ENCODE data around the gene PIGN.
"Not testable (repeated sequence)": the region's sequence is repeated elsewhere in the genome, so short reads cannot be mapped to it uniquely, and the experiment has no call there.

The PIGN gene

GRCh38 chr18:62054929-62055498, 131.8 kb downstream of the PIGN start:
- no peak for DNase-seq

GRCh38 chr18:62048279-62048678, 138.6 kb downstream of the PIGN start:
- DNase-seq: no peak

- DNase-seq: no peak
Measured at GRCh38 chr18:62045316-62045715, 141.5 kb downstream of the PIGN start.

- no peak for DNase-seq
Measured at GRCh38 chr18:62044490-62045000, 142.3 kb downstream of the PIGN start.

- no peak for DNase-seq
Measured at GRCh38 chr18:62037989-62038778, 148.7 kb downstream of the PIGN start.

- no peak for DNase-seq
Measured at GRCh38 chr18:62037012-62037742, 149.7 kb downstream of the PIGN start.

GRCh38 chr18:62034286-62034685, 152.6 kb downstream of the PIGN start:
- DNase-seq: not testable (repeated sequence)

GRCh38 chr18:62033756-62034155, 153.1 kb downstream of the PIGN start:
- DNase-seq: no peak

GRCh38 chr18:62033207-62033606, 153.6 kb downstream of the PIGN start:
- DNase-seq: peak; percentile 6

- DNase-seq: no peak
Measured at GRCh38 chr18:62030091-62030985, 156.5 kb downstream of the PIGN start.

- DNase-seq: no peak
Measured at GRCh38 chr18:62028715-62029114, 158.1 kb downstream of the PIGN start.

GRCh38 chr18:62027914-62028520, 158.8 kb downstream of the PIGN start:
- DNase-seq: no peak

- DNase-seq: no peak
Measured at GRCh38 chr18:62026586-62026985, 160.3 kb downstream of the PIGN start.

- DNase-seq: no peak
Measured at GRCh38 chr18:62024983-62025382, 161.9 kb downstream of the PIGN start.

- DNase-seq: no peak
Measured at GRCh38 chr18:62023536-62023935, 163.3 kb downstream of the PIGN start.

GRCh38 chr18:62018759-62019041, 168.2 kb downstream of the PIGN start:
- no peak for DNase-seq

GRCh38 chr18:62018034-62018758, 168.7 kb downstream of the PIGN start:
- no peak for DNase-seq

GRCh38 chr18:62017618-62018017, 169.2 kb downstream of the PIGN start:
- no peak for DNase-seq

GRCh38 chr18:62011416-62011815, 175.4 kb downstream of the PIGN start:
- no peak for DNase-seq

GRCh38 chr18:62009521-62009920, 177.3 kb downstream of the PIGN start:
- no peak for DNase-seq

GRCh38 chr18:62001396-62001795, 185.5 kb downstream of the PIGN start:
- no peak for DNase-seq

- DNase-seq: no peak
Measured at GRCh38 chr18:61998957-61999356, 187.9 kb downstream of the PIGN start.

Measured in CD4-positive, alpha-beta T cell treated with Interleukin-10 for 1 hour (primary cell).